Activated T-helper 2 cell treated with anti-CD3 and anti-CD28 coated beads, Interferon-gamma antibody, Interleukin-2, Interleukin-4, amounts not matched to agents 10 μg/mL and 5 μg/mL and 100 μg/mL, durations not matched to agents 14 hours and 24 hours and 36 hours (primary cell): ENCODE measurements around the gene TBX1. TPM values are rescaled to one million over a fixed set of nuclear protein-coding genes. Genes with fewer than 3 reads are reported as not detected.

ENCODE experiments used
- DNase-seq: peaks from one replicate; pipeline ENCODE4 v3.0.0; 2021; ENCODE audit warnings: low spot score
- H3K27ac Mint-ChIP-seq: one replicate; pipeline ENCODE4 v1.8.0; 2021; ENCODE audit warnings: mixed read lengths
- H3K27me3 Mint-ChIP-seq: one replicate; pipeline ENCODE4 v1.8.0; 2021; ENCODE audit warnings: low read depth, mixed read lengths
- H3K36me3 Mint-ChIP-seq: one replicate; pipeline ENCODE4 v1.8.0; 2021; ENCODE audit warnings: low read depth, mixed read lengths
- H3K4me1 Mint-ChIP-seq: one replicate; pipeline ENCODE4 v1.8.0; 2021; ENCODE audit warnings: low read depth, mixed read lengths
- H3K4me3 Mint-ChIP-seq: one replicate; pipeline ENCODE4 v1.8.0; 2021; ENCODE audit warnings: low read depth, mild to moderate bottlenecking, moderate library complexity, mixed read lengths
- H3K9me3 Mint-ChIP-seq: one replicate; pipeline ENCODE4 v1.8.0; 2021; ENCODE audit warnings: mixed read lengths
- intact Hi-C: fragments of 100-400 bp; cut with micrococcal nuclease; formaldehyde crosslinking; loops from one replicate; pipeline ENCODE4 v1.15.1; 2023
- total RNA-seq: library from RNA; stranded (reverse); gene quantifications from 2 replicates; pipeline ENCODE4 v1.2.3, GENCODE V29; 2022

TBX1 gene
- total RNA-seq, 1 donor from 2014 or later, result 0.32 TPM

GRCh38 chr22:19802894-19803735, 42.5 kb downstream of the TBX1 start:
- intact Hi-C loops, result no loop called here
- H3K4me3 Mint-ChIP-seq, result no peak overlapping the region
- no peaks in the 10 kb centered on the region for H3K9me3 Mint-ChIP-seq
- peaks cover 4% of the 10 kb centered on the region for H3K4me1 Mint-ChIP-seq
- no peak overlapping the region for H3K27ac Mint-ChIP-seq
- DNase-seq, result no peak
- H3K27me3 Mint-ChIP-seq, result no peaks in the 10 kb centered on the region
- H3K36me3 Mint-ChIP-seq, result no peaks in the 10 kb centered on the region

- DNase-seq, result no peak
- intact Hi-C loops, result no loop called here
- Mint-ChIP-seq H3K4me3 (no peak overlapping the region), H3K4me1 (peaks cover 4% of the 10 kb centered on the region), H3K9me3 (no peaks in the 10 kb centered on the region), H3K36me3 (no peaks in the 10 kb centered on the region), H3K27ac (no peak overlapping the region), H3K27me3 (no peaks in the 10 kb centered on the region)
These were observed 43.2 kb downstream of the TBX1 start for GRCh38 chr22:19803736-19804267.

- H3K27me3 Mint-ChIP-seq, result no peaks in the 10 kb centered on the region
- no peak overlapping the region for H3K4me3 Mint-ChIP-seq
- peaks cover 4% of the 10 kb centered on the region for H3K4me1 Mint-ChIP-seq
- no peak overlapping the region for H3K27ac Mint-ChIP-seq
- intact Hi-C loops, result no loop called here
- no peaks in the 10 kb centered on the region for H3K9me3 Mint-ChIP-seq
- no peak for DNase-seq
- H3K36me3 Mint-ChIP-seq, result no peaks in the 10 kb centered on the region
These were observed 45.2 kb downstream of the TBX1 start for GRCh38 chr22:19805821-19806212.

- DNase-seq, result no peak
- Mint-ChIP-seq H3K27ac (no peak overlapping the region), H3K4me3 (no peak overlapping the region), H3K27me3 (no peaks in the 10 kb centered on the region), H3K9me3 (no peaks in the 10 kb centered on the region), H3K36me3 (no peaks in the 10 kb centered on the region), H3K4me1 (peaks cover 4% of the 10 kb centered on the region)
- intact Hi-C loops, result no loop called here
These were observed 45.9 kb downstream of the TBX1 start for GRCh38 chr22:19806213-19807160.

GRCh38 chr22:19807161-19807913, 46.8 kb downstream of the TBX1 start:
- no peak overlapping the region for H3K27ac Mint-ChIP-seq
- H3K27me3 Mint-ChIP-seq, result no peaks in the 10 kb centered on the region
- no peaks in the 10 kb centered on the region for H3K36me3 Mint-ChIP-seq
- intact Hi-C loops, result no loop called here
- no peak overlapping the region for H3K4me3 Mint-ChIP-seq
- H3K9me3 Mint-ChIP-seq, result no peaks in the 10 kb centered on the region
- DNase-seq, result no peak
- H3K4me1 Mint-ChIP-seq, result peaks cover 4% of the 10 kb centered on the region

- Mint-ChIP-seq H3K9me3 (no peaks in the 10 kb centered on the region), H3K27me3 (no peaks in the 10 kb centered on the region), H3K4me1 (peaks cover 4% of the 10 kb centered on the region), H3K27ac (no peak overlapping the region), H3K4me3 (no peak overlapping the region), H3K36me3 (no peaks in the 10 kb centered on the region)
- intact Hi-C loops, result no loop called here
- DNase-seq, result no peak
These were observed 47.6 kb downstream of the TBX1 start for GRCh38 chr22:19807914-19808872.

GRCh38 chr22:19808873-19809478, 48.4 kb downstream of the TBX1 start:
- Mint-ChIP-seq H3K4me1 (peaks cover 4% of the 10 kb centered on the region), H3K27ac (no peak overlapping the region), H3K36me3 (no peaks in the 10 kb centered on the region), H3K9me3 (no peaks in the 10 kb centered on the region), H3K4me3 (no peak overlapping the region), H3K27me3 (no peaks in the 10 kb centered on the region)
- no peak for DNase-seq
- intact Hi-C loops, result no loop called here

- Mint-ChIP-seq H3K27ac (no peak overlapping the region), H3K36me3 (no peaks in the 10 kb centered on the region), H3K27me3 (no peaks in the 10 kb centered on the region), H3K4me3 (no peak overlapping the region), H3K4me1 (peaks cover 4% of the 10 kb centered on the region), H3K9me3 (no peaks in the 10 kb centered on the region)
- no peak for DNase-seq
- intact Hi-C loops, result no loop called here
These were observed 49.2 kb downstream of the TBX1 start for GRCh38 chr22:19809741-19810140.

- Mint-ChIP-seq H3K4me1 (peaks cover 4% of the 10 kb centered on the region), H3K9me3 (no peaks in the 10 kb centered on the region), H3K36me3 (no peaks in the 10 kb centered on the region), H3K27me3 (no peaks in the 10 kb centered on the region), H3K27ac (no peak overlapping the region), H3K4me3 (no peak overlapping the region)
- DNase-seq, result no peak
- intact Hi-C loops, result no loop called here
These were observed 50.0 kb downstream of the TBX1 start for GRCh38 chr22:19810381-19811201.

GRCh38 chr22:19811211-19811621, 50.6 kb downstream of the TBX1 start:
- Mint-ChIP-seq H3K4me1 (peaks cover 4% of the 10 kb centered on the region), H3K36me3 (no peaks in the 10 kb centered on the region), H3K9me3 (no peaks in the 10 kb centered on the region), H3K4me3 (no peak overlapping the region), H3K27ac (no peak overlapping the region), H3K27me3 (no peaks in the 10 kb centered on the region)
- intact Hi-C loops, result no loop called here
- no peak for DNase-seq
